Measurements from ENCODE around the gene HACD3.

Gene HACD3

GRCh38 chr15:65579762-65580161 lies 49.5 kb downstream of the HACD3 start:
- no peak overlapping the region for H3K4me3 ChIP-seq (ENCODE audit: low read depth, low read length)
- ChIA-PET POLR2A (interaction anchor here (1.3 kb wide), 1 partner anchor 32 kb away, joined by 4 read pairs; no protein-coding TSS in a partner anchor), CTCF (interaction anchor here (1.0 to 1.4 kb wide), 3 partner anchors 12 to 178 kb away, joined by 3 to 5 read pairs (median 3); no protein-coding TSS in a partner anchor)
- TF ChIP-seq CTCF (IDR thresholded peaks at IDR 0.05; ENCODE audit: insufficient read depth, low read length, missing control alignments) = no peak
- DNase-seq (ENCODE audit: low read depth, low spot score) = no peak

GRCh38 chr15:65580287-65580686 lies 50.0 kb downstream of the HACD3 start:
- no peak for TF ChIP-seq CTCF (IDR thresholded peaks at IDR 0.05; ENCODE audit: insufficient read depth, low read length, missing control alignments)
- ChIA-PET CTCF (interaction anchor here (1.0 to 1.4 kb wide), 4 partner anchors 11 to 179 kb away, joined by 3 to 6 read pairs (median 4); no protein-coding TSS in a partner anchor), POLR2A (interaction anchor here (1.3 kb wide), 1 partner anchor 31 kb away, joined by 4 read pairs; no protein-coding TSS in a partner anchor)
- H3K4me3 ChIP-seq (ENCODE audit: low read depth, low read length) = no peak overlapping the region
- peak; percentile 24 for DNase-seq (ENCODE audit: low read depth, low spot score)

GRCh38 chr15:65583701-65584100 lies 53.4 kb downstream of the HACD3 start:
- no peak for DNase-seq (ENCODE audit: low read depth, low spot score)
- H3K4me3 ChIP-seq (ENCODE audit: low read depth, low read length) = no peak overlapping the region
- CTCF ChIA-PET = interaction anchor here (1.5 kb wide), 1 partner anchor 15 kb away, joined by 4 read pairs; no protein-coding TSS in a partner anchor
- TF ChIP-seq CTCF (IDR thresholded peaks at IDR 0.05; ENCODE audit: insufficient read depth, low read length, missing control alignments) = no peak
- POLR2A ChIA-PET = no interaction called here

GRCh38 chr15:65584241-65584640 lies 54.0 kb downstream of the HACD3 start:
- no peak overlapping the region for H3K4me3 ChIP-seq (ENCODE audit: low read depth, low read length)
- ChIA-PET POLR2A (no interaction called here), CTCF (interaction anchor here (1.0 to 1.5 kb wide), 2 partner anchors 12 to 15 kb away, joined by 4 to 5 read pairs; no protein-coding TSS in a partner anchor)
- TF ChIP-seq CTCF (IDR thresholded peaks at IDR 0.05; ENCODE audit: insufficient read depth, low read length, missing control alignments) = no peak
- DNase-seq (ENCODE audit: low read depth, low spot score) = no peak

GRCh38 chr15:65587094-65587493 lies 56.8 kb downstream of the HACD3 start:
- ChIA-PET CTCF (interaction anchor here (0.8 kb wide), 1 partner anchor 9 kb away, joined by 3 read pairs; no protein-coding TSS in a partner anchor), POLR2A (no interaction called here)
- no peak for TF ChIP-seq CTCF (IDR thresholded peaks at IDR 0.05; ENCODE audit: insufficient read depth, low read length, missing control alignments)
- H3K4me3 ChIP-seq (ENCODE audit: low read depth, low read length) = no peak overlapping the region
- no peak for DNase-seq (ENCODE audit: low read depth, low spot score)

GRCh38 chr15:65595960-65596359 lies 65.7 kb downstream of the HACD3 start:
- ChIA-PET CTCF (interaction anchor here (0.8 to 3.7 kb wide), 9 partner anchors 9 to 261 kb away, joined by 3 to 16 read pairs (median 5); partner anchors contain the start of gene INTS14), POLR2A (no interaction called here)
- no peak overlapping the region for H3K4me3 ChIP-seq (ENCODE audit: low read depth, low read length)
- no peak for DNase-seq (ENCODE audit: low read depth, low spot score)
- TF ChIP-seq CTCF (IDR thresholded peaks at IDR 0.05; ENCODE audit: insufficient read depth, low read length, missing control alignments) = no peak
